Measurements from ENCODE around the gene PCSK1.
"Not testable (repeated sequence)": the region's sequence is repeated elsewhere in the genome, so short reads cannot be mapped to it uniquely, and the experiment has no call there.

PCSK1 gene

DNA sequence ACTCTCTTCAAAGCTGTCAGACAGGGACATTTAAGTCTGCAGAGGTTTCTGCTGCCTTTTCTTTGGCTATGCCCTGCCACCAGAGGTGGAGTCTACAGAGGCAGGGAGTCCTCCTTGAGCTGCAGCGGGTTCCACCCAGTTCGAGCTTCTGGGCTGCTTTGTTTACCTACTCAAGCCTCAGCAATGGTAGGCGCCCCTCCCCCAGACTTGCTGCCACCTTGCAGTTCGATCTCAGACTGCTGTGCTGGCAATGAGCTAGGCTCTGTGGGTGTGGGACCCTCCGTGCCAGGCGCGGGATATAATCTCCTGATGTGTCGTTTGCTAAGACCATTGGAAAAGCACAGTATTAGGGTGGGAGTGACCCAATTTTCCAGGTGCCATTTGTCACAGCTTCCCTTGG, 65.7 kb downstream of the PCSK1 start:
- DNase-seq: not testable (repeated sequence)

DNA sequence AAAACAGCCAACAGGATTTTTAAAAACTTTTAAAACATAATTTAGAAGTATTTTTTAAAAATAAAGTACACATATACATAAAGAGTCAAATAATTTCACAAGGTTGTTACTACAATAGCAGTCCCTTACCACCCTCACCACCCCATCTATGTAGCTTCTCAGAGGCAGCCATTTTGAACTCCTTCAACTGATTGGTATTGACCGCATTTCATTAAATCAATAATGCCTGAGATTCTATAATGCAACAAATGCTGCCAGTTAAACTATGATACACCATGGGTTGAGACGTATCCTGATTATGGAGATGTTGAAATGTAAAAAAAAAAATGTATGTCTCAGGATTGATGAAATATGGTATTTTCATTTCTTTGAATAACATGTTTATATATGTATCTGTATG, 78.8 kb downstream of the PCSK1 start:
- no peak for DNase-seq

DNA sequence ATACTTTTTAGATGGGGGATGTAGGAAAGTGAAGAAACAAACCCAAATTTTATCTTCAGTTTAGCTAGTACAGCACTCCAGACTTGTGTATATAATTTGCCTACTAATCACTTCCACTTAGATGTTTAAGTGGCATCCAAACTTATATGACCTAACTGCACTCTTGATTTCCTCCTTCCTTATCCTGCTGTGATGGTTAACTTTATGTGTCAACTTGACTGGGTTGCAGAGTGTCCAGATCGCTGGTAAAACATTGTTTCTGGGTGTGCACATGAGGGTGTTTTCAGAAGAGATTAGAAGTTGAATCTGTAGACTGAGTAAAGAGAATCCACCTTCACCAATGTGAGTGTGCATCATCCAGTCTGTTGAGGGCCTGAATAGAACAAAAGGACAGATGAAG, 79.8 kb downstream of the PCSK1 start:
- no peak for DNase-seq

DNA sequence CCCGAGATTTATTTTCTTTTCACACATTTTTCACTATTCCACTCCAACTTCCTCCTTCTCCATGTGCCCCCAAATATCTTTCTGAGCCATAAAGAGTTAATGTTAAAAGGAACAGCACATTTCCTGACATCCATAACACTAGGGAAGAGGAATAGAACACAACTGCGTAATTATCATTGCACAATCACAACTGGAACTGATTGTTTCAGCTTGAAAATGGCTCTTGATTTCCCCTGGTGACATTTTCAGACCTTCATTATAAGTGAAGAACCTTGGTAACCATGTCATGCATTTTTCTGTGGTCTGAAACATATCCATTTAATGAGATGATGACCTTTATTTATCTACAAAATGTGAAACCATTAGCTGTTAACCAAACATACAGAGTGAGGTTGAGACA, 82.4 kb downstream of the PCSK1 start:
- no peak for DNase-seq

DNA sequence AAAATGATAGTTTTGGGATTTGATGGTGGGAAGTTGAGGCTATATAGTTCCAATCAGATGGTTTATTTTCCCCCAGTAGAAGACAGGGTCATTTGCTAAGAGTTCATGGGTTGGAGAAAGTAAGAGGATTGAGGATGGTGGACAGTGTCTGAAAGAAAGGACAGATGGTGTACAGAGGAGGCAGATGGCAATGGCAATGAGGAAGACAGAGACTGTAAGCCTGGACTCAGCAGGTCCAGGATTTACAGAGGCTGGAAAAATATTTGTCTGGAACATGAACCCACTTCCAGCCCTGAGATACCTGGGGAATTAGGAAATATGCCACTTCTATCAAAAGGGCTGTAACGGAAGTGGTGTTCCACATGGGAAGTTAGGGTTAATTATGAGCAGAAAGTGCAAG, 84.5 kb downstream of the PCSK1 start:
- DNase-seq: no peak

DNA sequence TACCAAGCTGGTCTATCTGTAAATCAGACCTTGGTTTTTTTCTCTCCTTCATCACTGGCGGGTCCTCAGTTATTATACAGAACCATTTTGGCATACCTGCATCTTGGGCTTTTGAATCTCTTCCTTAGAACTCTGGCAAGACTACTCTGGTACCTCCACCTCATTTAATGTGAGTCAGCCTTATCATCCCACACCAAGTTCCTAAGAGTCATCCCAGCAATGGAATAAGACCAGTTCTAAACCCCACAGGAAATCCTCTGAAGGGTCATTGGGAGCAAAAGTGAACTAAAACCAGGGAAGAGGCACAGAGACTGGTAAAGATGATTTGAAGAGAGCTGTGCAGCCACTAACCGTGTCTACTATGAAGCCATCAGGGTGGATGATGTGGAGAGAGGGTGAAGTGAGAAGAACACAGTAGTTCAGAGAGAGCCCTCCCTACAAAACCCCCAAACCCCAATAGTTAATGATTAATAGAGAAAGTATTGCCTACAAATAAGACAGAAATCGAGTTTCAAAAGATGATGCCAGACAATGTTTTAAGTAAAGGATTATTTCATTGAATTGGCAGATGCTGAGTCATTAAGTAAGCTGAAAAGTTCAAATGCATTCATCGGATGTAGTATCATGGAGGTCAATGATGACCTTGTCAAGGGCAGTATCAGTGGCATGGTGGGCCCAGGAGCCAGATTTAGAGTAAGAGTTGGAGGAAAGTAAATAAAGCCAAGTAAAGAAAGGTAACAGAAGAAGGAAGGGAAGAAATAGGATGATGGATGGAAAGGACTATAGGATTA, 85.4 kb downstream of the PCSK1 start:
- no peak for DNase-seq

DNA sequence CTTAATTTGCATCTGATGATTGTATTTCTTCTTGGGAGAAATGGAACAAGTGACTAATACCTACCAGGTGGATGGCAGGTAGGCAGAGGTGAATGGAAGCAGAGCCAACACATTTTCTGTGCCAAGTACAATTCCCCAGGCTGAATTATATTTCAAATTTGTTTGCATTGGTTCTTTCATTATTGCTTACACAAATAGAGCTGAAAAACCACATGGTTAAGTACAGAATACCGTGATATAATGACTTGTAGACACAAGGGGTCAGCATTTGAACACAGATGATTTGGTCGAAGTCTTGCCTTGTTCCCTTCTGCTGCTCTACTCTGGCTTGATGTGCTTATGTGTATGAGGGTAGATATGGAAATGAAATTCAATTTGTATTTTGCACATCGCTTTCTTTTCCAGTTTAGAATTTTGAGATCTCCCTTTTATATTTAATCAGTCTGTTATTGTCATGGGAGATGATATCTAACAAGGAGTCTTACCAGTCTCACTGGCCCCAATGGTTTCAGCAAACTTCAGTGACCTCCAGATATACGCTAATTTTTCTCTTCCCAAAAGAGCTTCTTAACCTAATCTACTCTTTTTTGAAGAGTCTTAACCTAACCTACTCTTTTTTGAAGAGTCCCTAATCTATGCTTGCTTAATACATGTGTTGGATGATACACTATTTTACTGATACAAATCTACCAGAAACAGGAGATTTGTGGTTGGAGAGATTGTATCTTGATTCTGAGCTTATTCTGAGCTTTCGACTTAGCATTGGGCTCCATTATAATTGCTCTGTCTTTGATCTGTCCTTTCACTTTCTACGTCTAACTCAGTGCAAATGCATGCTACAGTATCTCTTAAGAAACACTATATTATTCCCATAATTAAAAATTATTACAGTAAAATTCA, 88.1 kb downstream of the PCSK1 start:
- DNase-seq: peak; percentile 72

DNA sequence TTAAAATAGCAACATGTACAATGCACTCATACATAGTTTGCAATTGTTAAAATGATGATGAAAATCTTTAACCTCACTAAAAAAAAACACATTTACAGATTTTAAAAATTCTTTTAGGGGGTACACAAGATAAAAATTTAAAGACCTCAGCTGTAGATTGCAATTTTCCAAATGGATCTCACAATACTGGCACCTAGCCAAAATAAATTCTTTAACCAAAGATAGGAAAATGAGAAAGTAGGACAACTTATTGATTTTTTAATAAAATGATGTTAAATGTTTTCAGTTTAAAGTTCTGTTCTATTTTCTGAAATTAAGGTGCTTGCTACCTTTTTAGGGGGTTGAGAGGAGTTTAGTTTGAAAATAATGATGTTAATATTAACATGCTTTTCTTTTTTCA, 90.0 kb downstream of the PCSK1 start:
- DNase-seq: no peak

DNA sequence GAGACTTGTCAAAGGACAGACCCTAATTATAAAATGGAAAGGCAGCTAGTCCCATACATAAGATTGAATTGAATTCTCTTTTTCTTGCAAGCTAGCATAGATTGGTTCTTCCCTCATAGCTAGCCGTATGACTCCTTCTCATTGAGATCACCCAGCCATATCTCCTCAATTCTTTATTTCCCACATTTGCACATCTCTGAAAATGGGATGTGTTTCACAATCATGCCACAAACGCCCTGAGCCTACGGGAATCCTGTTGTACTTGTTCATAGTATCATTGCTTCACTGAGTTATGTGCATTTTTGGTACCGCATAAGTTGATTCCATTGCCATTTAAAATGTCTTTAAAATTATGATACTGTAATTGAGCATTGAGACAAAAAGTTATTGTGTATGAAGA, 90.5 kb downstream of the PCSK1 start:
- no peak for DNase-seq

Measured in CD4-positive, alpha-beta T cell treated with Interleukin-21 for 1 hour (primary cell).